NCI-H2107 (cell line): Measurements from ENCODE around the gene C9orf72.

Experiments
- DNase-seq: peaks from one replicate; lab custom pipeline; 2025; lab: John Stamatoyannopoulos, UW

Gene C9orf72

DNA sequence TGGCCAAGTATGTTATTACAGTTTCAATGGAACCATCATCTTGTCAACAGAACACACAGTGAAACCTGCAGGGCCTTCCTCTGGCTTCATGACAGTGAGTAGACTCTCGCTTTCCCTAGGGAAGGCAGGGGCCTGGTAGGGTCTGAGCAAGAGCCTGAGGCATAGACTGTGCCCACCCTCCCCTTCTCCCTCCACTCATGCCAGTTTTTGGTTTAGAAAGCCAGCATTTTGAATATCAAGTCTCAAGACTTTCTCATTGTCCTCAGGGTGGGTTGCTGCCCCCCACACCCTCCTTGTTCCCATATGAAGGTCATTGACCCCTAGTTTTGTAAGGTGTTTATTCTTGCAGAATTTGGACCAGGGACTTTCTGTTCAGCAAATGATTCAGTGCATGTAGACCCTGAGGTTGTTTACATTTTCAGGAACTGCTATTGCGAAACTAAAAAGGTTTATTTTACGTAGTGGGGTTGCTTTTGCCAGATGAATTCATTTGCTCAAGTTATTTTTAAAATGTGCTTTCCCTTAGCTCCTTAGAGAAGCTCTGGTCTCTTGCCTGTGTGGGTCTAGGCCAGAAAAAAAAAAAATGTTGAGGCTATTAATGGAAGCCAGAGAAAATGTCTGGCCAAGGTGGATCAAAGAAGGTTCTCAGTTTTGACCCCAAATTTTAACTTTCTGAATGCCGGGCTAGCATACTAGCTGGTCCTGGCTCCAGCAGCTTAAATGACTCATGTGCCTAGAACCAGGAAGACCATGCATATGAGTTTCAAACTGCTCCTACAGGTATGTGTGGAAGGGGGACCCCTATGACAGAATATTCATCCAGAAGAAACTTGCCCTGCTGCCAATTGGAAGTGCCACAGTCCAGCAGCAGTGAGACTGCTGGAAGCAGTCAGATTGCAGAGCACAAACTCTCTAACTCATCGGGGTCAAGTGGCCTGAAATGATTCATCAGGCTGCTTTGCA is 33.5 kb downstream of the C9orf72 start:
- no peak for DNase-seq

- no peak for DNase-seq
Measured at GRCh38 chr9:27538647-27539046, 34.6 kb downstream of the C9orf72 start.

- DNase-seq = no peak
Measured at GRCh38 chr9:27537756-27538155, 35.5 kb downstream of the C9orf72 start.

GRCh38 chr9:27537027-27537435 is 36.2 kb downstream of the C9orf72 start:
- DNase-seq = no peak

DNA sequence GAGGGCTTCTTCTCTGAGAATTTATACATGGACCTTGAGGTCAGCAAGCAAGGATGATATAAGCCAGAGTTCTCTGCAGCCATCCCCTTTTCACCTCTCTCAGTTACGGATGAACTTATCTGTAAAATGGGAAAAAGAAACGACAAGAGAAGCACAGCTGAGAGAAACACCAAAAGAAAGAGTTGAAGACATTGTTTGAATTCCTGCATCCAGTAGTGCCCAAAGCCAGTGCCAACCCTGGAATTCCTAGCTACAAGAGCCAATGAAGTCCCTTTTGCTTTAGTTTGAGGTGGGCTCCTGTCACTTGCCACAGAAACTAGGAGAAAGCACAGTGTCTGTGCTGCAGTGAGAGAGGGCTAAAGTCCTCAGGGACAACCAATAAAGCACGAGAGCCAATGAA is 37.1 kb downstream of the C9orf72 start:
- no peak for DNase-seq

GRCh38 chr9:27535701-27536118 is 37.6 kb downstream of the C9orf72 start:
- no peak for DNase-seq

DNA sequence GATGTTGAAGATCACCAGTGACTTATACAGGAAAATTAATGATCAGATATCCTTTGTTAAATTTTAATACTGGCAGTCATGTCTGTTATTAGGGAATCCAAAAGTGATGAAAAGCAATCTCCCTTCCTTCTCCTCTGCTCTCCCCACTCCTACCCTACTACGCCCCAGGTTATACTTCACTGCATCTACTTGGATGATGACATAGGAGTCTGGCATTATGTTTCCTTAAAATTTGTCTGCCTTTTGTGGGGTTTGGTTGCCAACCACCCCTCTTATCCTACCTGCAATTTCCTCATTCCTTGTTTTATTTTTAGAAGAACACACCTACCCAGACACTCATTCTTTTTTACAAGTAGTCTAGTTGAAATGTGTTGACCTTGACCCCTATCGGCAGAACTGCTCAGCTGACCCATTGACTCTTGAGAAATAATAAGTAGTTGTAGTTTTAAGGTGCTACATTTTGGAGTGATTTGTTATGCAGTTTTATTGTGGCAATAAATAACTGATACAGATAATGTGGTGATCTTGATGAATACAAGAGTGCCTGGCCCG is 38.5 kb downstream of the C9orf72 start:
- no peak for DNase-seq

GRCh38 chr9:27534131-27534530 is 39.1 kb downstream of the C9orf72 start:
- DNase-seq = no peak

GRCh38 chr9:27533311-27533710 is 40.0 kb downstream of the C9orf72 start:
- DNase-seq = no peak

DNA sequence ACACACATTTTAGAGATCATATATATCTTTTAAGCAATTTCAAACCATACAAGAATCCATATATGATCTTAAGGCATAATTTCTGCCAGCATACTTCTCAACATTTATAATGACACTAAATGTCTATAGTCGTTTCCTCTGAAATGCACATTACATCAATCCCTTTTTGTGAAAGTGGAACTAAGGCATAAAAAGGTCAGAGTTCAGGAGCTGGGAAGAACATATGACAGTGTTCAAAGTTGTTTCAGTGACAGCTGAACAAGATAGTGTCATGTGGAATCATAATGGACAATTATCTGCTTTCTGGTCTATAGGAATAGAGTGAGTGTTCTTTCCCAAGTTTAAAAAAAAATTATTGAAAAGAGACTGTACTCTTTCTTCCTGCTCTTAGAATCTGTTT is 41.2 kb downstream of the C9orf72 start:
- no peak for DNase-seq

DNA sequence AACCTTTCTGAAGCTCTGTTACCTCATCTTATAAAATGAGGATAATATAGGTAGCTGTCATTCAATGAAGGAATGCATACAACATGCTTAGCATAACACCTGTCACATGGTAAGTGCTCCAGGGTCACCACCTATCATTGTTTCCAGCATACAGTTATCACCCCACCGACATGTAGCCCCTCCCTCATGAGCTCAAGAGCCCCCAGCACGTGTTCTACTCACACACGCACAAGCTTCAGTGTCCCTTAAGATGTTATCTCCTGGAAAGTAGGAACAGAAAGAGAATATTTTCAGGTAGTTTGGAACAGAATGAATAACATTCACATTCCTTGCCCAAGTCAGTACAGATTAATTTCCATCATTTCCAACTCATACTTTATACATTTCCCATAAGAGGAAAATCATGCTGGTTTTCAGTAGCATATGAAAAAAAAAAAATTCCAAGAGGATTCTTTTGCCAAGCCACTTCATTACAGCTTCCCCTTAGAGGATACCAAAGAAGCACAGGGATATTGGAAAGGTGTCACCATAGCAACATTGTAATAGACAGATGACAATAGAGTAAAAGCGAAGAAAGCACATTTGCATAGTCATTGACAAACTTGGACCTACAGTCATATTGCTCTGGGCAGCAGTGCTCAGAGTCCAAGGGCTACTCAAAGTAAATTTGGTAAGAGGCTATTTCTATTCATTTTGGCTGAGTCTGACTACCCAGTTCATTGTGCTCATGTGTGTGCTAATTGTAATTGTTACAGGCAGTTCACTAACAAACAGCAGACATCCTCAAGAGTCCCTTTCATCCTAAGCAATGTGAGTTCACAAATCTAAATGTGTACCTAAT is 42.1 kb downstream of the C9orf72 start:
- DNase-seq = no peak

DNA sequence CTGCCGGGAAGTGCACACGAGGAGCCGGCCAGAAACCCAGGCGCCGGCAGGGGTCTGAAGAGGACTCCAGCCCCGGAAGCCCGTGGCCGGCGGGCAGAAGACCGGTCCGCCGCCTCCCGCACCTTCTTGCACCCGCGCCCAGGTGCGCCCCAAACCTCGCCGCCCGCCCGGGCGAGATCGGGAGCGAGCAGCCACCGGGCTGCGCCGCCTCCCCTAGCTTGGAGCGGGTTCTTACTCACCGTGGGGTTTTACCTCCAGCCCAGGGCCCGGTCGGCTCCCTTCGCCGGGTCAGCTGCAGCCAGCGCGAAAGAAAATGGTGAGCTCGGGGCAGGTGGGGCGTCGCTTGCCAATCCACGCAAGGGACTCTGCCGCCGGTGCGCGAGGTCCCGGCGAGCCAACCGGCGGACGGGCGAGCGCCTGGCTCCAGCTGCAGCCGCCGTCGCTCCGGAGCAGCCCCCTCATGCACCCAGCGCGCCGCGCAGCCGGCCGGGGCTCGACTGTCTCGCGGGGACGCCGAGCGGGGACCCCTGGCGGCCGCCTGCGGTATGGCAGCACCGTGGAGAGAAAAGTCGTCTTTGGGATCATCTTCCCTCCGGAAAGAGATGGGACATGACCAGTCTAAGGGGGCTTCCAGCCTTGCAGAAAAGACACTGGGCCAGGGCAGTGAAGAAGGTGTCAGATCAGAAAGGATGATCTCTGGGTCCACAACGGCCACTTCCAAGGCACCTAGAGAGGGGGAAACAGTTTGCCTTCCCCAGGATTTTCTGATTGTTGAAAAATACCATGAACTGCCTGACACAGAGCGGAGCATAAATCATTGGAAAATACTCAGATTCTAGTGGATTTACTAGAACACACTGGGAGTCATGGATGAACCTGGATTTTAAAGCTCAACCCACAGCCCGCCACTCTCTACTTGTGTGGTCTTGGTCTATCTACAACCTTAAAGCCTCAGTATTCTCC is 43.7 kb downstream of the C9orf72 start, which contains the start of gene MOB3B:
Gene MOB3B, minus strand, starts transcription at position 499 of the 963 bp plus-strand sequence. CDS start 74,264 bp downstream, outside the sequence.
- peak; percentile 15 for DNase-seq

GRCh38 chr9:27528886-27529315 is 44.4 kb downstream of the C9orf72 start:
- DNase-seq = no peak

DNA sequence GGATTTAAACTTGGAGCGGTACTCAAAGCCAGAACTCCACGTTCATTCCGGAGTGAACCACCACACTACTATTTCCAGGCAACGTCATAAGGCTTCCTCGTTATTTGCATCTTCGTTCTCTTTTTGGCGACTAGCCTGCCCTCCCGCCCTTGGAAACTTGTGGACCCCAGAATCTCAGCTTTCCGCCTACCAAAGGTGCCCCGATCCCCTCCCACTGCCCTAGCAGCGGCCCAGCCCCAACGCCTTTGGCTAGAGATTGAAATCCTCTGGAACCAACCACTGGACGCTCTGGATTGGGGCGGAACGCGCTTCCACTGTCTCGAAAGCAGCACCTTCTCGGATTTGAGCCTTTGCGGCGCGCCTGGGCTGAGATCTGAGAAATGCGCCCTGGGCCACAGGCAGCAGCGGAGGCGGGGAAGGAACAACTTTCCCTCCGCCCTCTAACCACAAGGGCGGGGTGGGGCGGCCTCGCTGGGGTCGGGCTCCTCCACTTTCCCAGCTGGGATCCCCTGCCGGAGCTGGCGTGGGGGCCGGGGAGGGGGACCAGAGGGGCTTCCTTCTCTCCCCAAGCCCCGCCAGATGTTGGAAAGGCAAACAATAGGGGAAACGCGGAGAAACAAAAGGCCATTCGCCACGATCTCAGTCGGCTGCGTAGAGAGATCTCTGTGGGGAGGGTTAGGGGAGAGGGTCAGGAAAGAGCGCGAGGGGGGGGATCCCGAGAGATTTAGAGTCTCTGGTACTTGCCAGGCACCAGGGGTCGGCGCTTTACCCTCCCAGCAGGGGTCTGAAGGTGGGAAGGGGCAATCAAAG is 45.0 kb downstream of the C9orf72 start:
- no peak for DNase-seq

DNA sequence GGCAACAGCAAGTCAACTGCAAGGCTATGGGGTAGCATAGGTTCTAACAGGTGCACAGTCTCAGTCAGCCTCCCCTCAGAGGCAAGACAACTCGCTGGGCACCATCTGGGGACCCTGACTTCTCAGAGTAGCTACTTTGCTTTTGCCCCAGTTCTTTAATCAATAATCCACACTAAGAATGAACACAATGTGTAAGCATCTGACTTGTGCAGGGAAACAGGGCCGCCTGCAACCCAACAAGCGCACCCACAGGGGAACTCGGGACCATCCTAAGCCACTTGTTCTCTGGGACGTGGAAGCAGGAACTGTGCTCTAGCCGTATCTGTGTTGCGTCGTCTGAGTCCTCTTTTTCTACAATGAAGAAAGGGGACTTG is 45.6 kb downstream of the C9orf72 start:
- DNase-seq = no peak

DNA sequence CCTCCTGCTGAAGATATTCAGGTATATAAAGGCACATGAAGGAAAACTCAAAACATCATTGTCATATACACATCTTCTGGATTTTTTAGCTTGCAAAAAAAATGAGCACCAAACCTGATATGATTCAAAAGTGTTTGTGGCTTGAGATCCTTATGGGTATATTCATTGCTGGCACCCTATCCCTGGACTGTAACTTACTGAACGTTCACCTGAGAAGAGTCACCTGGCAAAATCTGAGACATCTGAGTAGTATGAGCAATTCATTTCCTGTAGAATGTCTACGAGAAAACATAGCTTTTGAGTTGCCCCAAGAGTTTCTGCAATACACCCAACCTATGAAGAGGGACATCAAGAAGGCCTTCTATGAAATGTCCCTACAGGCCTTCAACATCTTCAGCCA is 49.0 kb downstream of the C9orf72 start, which contains the start of gene IFNK:
Gene IFNK, plus strand, starts transcription at position 55 of the 400 bp plus-strand sequence. Its CDS starts 47 bp downstream, at position 102.
- no peak for DNase-seq

- DNase-seq = no peak
Measured at GRCh38 chr9:27523141-27523540, 50.1 kb downstream of the C9orf72 start.

GRCh38 chr9:27520986-27521385 is 52.3 kb downstream of the C9orf72 start:
- DNase-seq = no peak

DNA sequence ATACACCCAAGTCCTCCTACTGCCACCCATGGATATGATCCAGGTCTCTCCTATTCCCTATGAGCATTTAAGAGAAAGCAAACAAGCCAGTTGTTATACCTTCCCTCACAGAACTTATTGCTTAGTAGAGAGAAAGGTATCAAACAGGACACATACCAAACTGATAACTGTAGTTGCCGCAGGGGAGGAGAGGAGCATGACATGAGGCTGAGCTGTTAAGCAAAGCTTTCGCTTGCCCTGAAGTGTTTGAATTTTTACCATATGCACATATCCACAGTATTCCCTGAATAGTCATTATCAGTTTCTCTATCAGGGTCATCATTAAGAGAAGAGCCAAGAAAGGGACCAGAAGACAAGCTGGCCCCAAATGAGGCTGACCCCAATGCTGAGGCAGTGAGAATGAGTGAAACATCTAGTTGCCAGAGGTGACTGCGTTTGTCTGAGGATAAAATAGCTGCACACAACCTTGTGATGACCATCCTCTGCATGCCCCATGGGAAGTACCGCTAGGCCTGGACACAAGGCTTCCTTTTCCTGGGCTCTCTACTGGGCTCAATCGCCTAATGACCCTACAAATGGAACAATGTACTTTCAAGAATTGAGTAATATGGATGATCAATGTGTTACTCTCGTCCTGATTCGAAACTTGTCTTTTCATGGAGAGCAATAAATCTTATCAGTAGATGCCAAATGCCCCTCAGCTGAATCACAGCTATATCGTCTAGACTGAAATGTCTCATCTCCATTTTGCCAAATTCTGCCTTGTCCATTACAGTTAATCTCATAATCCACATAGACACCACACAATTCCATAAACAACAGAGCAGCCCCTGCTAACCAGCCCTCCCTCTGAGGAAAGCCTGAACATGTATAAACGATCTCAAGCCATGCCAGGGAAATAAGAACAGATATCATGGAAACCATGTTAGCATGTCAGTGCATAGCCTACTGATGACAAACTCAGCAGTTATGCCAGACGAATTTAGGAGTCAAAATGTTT is 53.5 kb downstream of the C9orf72 start:
- no peak for DNase-seq
